Measurements from ENCODE around the gene SLC35B1.

Gene SLC35B1

GRCh38 chr17:49707608-49708514 lies at the start of gene SLC35B1:
Gene SLC35B1 (minus strand): TSS chr17:49707964. CDS start chr17:49707833, 131 bp downstream.
- DNase-seq = peak; percentile 99

- no peak for DNase-seq
Observed at GRCh38 chr17:49757151-49757777, 49.5 kb upstream of the SLC35B1 start.

GRCh38 chr17:49756323-49757150 lies 48.8 kb upstream of the SLC35B1 start:
- DNase-seq = peak; percentile 59

GRCh38 chr17:49755663-49756283 lies 48.0 kb upstream of the SLC35B1 start:
- DNase-seq = no peak

GRCh38 chr17:49753959-49754391 lies 46.2 kb upstream of the SLC35B1 start:
- peak; percentile 85 for DNase-seq

GRCh38 chr17:49752508-49752907 lies 44.7 kb upstream of the SLC35B1 start:
- DNase-seq = no peak

- peak; percentile 48 for DNase-seq
Observed at GRCh38 chr17:49749730-49750129, 42.0 kb upstream of the SLC35B1 start.

- DNase-seq = peak; percentile 64
Observed at GRCh38 chr17:49748791-49749190, 41.0 kb upstream of the SLC35B1 start.

- no peak for DNase-seq
Observed at GRCh38 chr17:49748223-49748622, 40.5 kb upstream of the SLC35B1 start.

- no peak for DNase-seq
Observed at GRCh38 chr17:49747632-49748031, 39.9 kb upstream of the SLC35B1 start.

- DNase-seq = no peak
Observed at GRCh38 chr17:49746791-49747490, 39.2 kb upstream of the SLC35B1 start.

- DNase-seq = no peak
Observed at GRCh38 chr17:49745175-49746139, 37.7 kb upstream of the SLC35B1 start.

- DNase-seq = no peak
Observed at GRCh38 chr17:49742166-49742638, 34.4 kb upstream of the SLC35B1 start.

GRCh38 chr17:49741692-49742076 lies 33.9 kb upstream of the SLC35B1 start:
- no peak for DNase-seq

GRCh38 chr17:49741009-49741691 lies 33.4 kb upstream of the SLC35B1 start:
- no peak for DNase-seq

- peak; percentile 100 for DNase-seq
Observed at GRCh38 chr17:49739641-49740271, 32.0 kb upstream of the SLC35B1 start.

- no peak for DNase-seq
Observed at GRCh38 chr17:49738456-49739163, 30.8 kb upstream of the SLC35B1 start.

- DNase-seq = no peak
Observed at GRCh38 chr17:49734515-49735490, 27.0 kb upstream of the SLC35B1 start.

Measured in hematopoietic multipotent progenitor cell treated with erythropoietin and hydrocortisone succinate and interleukin-3 and kit ligand, for 8 days (in vitro differentiated cells).